ENCODE data around the gene LIPK. TPM values are rescaled to one million over a fixed set of nuclear protein-coding genes. Genes with fewer than 3 reads are reported as not detected.

Gene LIPK
- total RNA-seq, 2 donors from 2014 or later = not detected

Other genes starting within 250 kb of the LIPK start
- 1 to 10 TPM; 6.2 to 9.4 TPM for gene RNLS, start 122.9 kb upstream of the LIPK start, total RNA-seq
- gene LIPJ, start 119.5 kb upstream of the LIPK start, total RNA-seq = under 1 TPM in 1 of 2 donors, not detected in 1; 0.27 TPM
- gene LIPF, start 41.8 kb upstream of the LIPK start, total RNA-seq = not detected
- gene LIPN, start 53.8 kb downstream of the LIPK start, total RNA-seq = not detected
- gene LIPM, start 96.5 kb downstream of the LIPK start, total RNA-seq = not detected
- not detected for gene ANKRD22, start 145.6 kb downstream of the LIPK start, total RNA-seq
- 10 to 100 TPM in 1 of 2 donors, 1 to 10 TPM in 1; 2.2 to 10.0 TPM for gene STAMBPL1, start 174.0 kb downstream of the LIPK start, total RNA-seq
- over 10,000 TPM in 1 of 2 donors, 1,000 to 10,000 TPM in 1; 4,797 to 12,240 TPM for gene ACTA2, start 246.5 kb downstream of the LIPK start, total RNA-seq

Data from thoracic aorta (tissue), 2 donors.